ENCODE measurements around the gene CKS2.
A peak's percentile ranks its signal among the peaks of the same experiment; 100 is the strongest.
"Not testable (repeated sequence)": the region's sequence is repeated elsewhere in the genome, so short reads cannot be mapped to it uniquely, and the experiment has no call there.

CKS2 gene

GRCh38 chr9:89284076-89284475, 26.9 kb upstream of the CKS2 start:
- Histone ChIP-seq H3K36me3 (ENCODE audit: control insufficient read depth in 2 of 2, insufficient read depth in 2 of 2, low read length in 2 of 2) (peaks cover 0 to 2% of the 10 kb centered on the region in 2 donors), H3K4me3 (ENCODE audit: low read length in 2 of 2) (no peak overlapping the region), H3K27ac (ENCODE audit: low read length) (no peak overlapping the region), H3K9me3 (ENCODE audit: control insufficient read depth in 2 of 2, low read length in 2 of 2) (no peaks in the 10 kb centered on the region), H3K27me3 (ENCODE audit: control insufficient read depth in 1 of 2, insufficient read depth in 2 of 2, low read length in 2 of 2) (no peaks in the 10 kb centered on the region), H3K9ac (ENCODE audit: low read length in 2 of 2) (no peak overlapping the region), H3K4me1 (ENCODE audit: control insufficient read depth, insufficient read depth, low read length) (no peaks in the 10 kb centered on the region)

- Histone ChIP-seq H3K27me3 (ENCODE audit: control insufficient read depth in 1 of 2, insufficient read depth in 2 of 2, low read length in 2 of 2) (no peaks in the 10 kb centered on the region), H3K27ac (ENCODE audit: low read length) (no peak overlapping the region), H3K36me3 (ENCODE audit: control insufficient read depth in 2 of 2, insufficient read depth in 2 of 2, low read length in 2 of 2) (peaks cover 0 to 2% of the 10 kb centered on the region in 2 donors), H3K9ac (ENCODE audit: low read length in 2 of 2) (no peak overlapping the region), H3K4me1 (ENCODE audit: control insufficient read depth, insufficient read depth, low read length) (no peaks in the 10 kb centered on the region), H3K9me3 (ENCODE audit: control insufficient read depth in 2 of 2, low read length in 2 of 2) (peaks cover 0 to 2% of the 10 kb centered on the region in 2 donors), H3K4me3 (ENCODE audit: low read length in 2 of 2) (no peak overlapping the region)
These were observed 19.3 kb upstream of the CKS2 start for GRCh38 chr9:89291741-89292140.

- H3K4me3 ChIP-seq (ENCODE audit: low read length in 2 of 2) = no peak overlapping the region
- no peaks in the 10 kb centered on the region for H3K4me1 ChIP-seq (ENCODE audit: control insufficient read depth, insufficient read depth, low read length)
- no peak overlapping the region for H3K9ac ChIP-seq (ENCODE audit: low read length in 2 of 2)
- no peaks in the 10 kb centered on the region for H3K27me3 ChIP-seq (ENCODE audit: control insufficient read depth in 1 of 2, insufficient read depth in 2 of 2, low read length in 2 of 2)
- peaks cover 0 to 2% of the 10 kb centered on the region in 2 donors for H3K9me3 ChIP-seq (ENCODE audit: control insufficient read depth in 2 of 2, low read length in 2 of 2)
- no peaks in the 10 kb centered on the region for H3K36me3 ChIP-seq (ENCODE audit: control insufficient read depth in 2 of 2, insufficient read depth in 2 of 2, low read length in 2 of 2)
- no peak overlapping the region for H3K27ac ChIP-seq (ENCODE audit: low read length)
These were observed 18.0 kb upstream of the CKS2 start for GRCh38 chr9:89293014-89293413.

- H3K9me3 ChIP-seq (ENCODE audit: control insufficient read depth in 2 of 2, low read length in 2 of 2) = peaks cover 0 to 2% of the 10 kb centered on the region in 2 donors
- H3K27me3 ChIP-seq (ENCODE audit: control insufficient read depth in 1 of 2, insufficient read depth in 2 of 2, low read length in 2 of 2) = no peaks in the 10 kb centered on the region
- no peaks in the 10 kb centered on the region for H3K4me1 ChIP-seq (ENCODE audit: control insufficient read depth, insufficient read depth, low read length)
- no peak overlapping the region for H3K9ac ChIP-seq (ENCODE audit: low read length in 2 of 2)
- no peak overlapping the region for H3K4me3 ChIP-seq (ENCODE audit: low read length in 2 of 2)
- H3K36me3 ChIP-seq (ENCODE audit: control insufficient read depth in 2 of 2, insufficient read depth in 2 of 2, low read length in 2 of 2) = no peaks in the 10 kb centered on the region
- H3K27ac ChIP-seq (ENCODE audit: low read length) = no peak overlapping the region
These were observed 15.6 kb upstream of the CKS2 start for GRCh38 chr9:89295400-89295799.

GRCh38 chr9:89301996-89302395, 9.0 kb upstream of the CKS2 start:
- not testable (repeated sequence) for H3K4me3 ChIP-seq (ENCODE audit: low read length in 2 of 2); H3K27ac ChIP-seq (ENCODE audit: low read length); H3K4me1 ChIP-seq (ENCODE audit: control insufficient read depth, insufficient read depth, low read length)

GRCh38 chr9:89304020-89304833, 6.8 kb upstream of the CKS2 start:
- Histone ChIP-seq H3K9me3 (ENCODE audit: control insufficient read depth in 2 of 2, low read length in 2 of 2) (no peaks in the 10 kb centered on the region), H3K4me1 (ENCODE audit: control insufficient read depth, insufficient read depth, low read length) (no peaks in the 10 kb centered on the region), H3K9ac (ENCODE audit: low read length in 2 of 2) (no peak overlapping the region), H3K36me3 (ENCODE audit: control insufficient read depth in 2 of 2, insufficient read depth in 2 of 2, low read length in 2 of 2) (no peaks in the 10 kb centered on the region), H3K27ac (ENCODE audit: low read length) (no peak overlapping the region), H3K27me3 (ENCODE audit: control insufficient read depth in 1 of 2, insufficient read depth in 2 of 2, low read length in 2 of 2) (no peaks in the 10 kb centered on the region), H3K4me3 (ENCODE audit: low read length in 2 of 2) (no peak overlapping the region)

More at GRCh38 chr9:89301996-89302395, 9.0 kb upstream of the CKS2 start:
- H3K9me3 ChIP-seq (ENCODE audit: control insufficient read depth in 2 of 2, low read length in 2 of 2); H3K9ac ChIP-seq (ENCODE audit: low read length in 2 of 2); H3K27me3 ChIP-seq (ENCODE audit: control insufficient read depth in 1 of 2, insufficient read depth in 2 of 2, low read length in 2 of 2); H3K36me3 ChIP-seq (ENCODE audit: control insufficient read depth in 2 of 2, insufficient read depth in 2 of 2, low read length in 2 of 2): not testable (repeated sequence)

- Histone ChIP-seq H3K9me3 (ENCODE audit: control insufficient read depth in 2 of 2, low read length in 2 of 2) (no peaks in the 10 kb centered on the region), H3K4me1 (ENCODE audit: control insufficient read depth, insufficient read depth, low read length) (peaks cover 4% of the 10 kb centered on the region), H3K9ac (ENCODE audit: low read length in 2 of 2) (no peak overlapping the region), H3K36me3 (ENCODE audit: control insufficient read depth in 2 of 2, insufficient read depth in 2 of 2, low read length in 2 of 2) (no peaks in the 10 kb centered on the region), H3K4me3 (ENCODE audit: low read length in 2 of 2) (no peak overlapping the region), H3K27me3 (ENCODE audit: control insufficient read depth in 1 of 2, insufficient read depth in 2 of 2, low read length in 2 of 2) (no peaks in the 10 kb centered on the region), H3K27ac (ENCODE audit: low read length) (no peak overlapping the region)
These were observed 6.2 kb upstream of the CKS2 start for GRCh38 chr9:89304834-89305188.

GRCh38 chr9:89305868-89306267, 5.1 kb upstream of the CKS2 start:
- Histone ChIP-seq H3K9ac (ENCODE audit: low read length in 2 of 2) (no peak overlapping the region), H3K27ac (ENCODE audit: low read length) (no peak overlapping the region), H3K9me3 (ENCODE audit: control insufficient read depth in 2 of 2, low read length in 2 of 2) (no peaks in the 10 kb centered on the region), H3K27me3 (ENCODE audit: control insufficient read depth in 1 of 2, insufficient read depth in 2 of 2, low read length in 2 of 2) (no peaks in the 10 kb centered on the region), H3K36me3 (ENCODE audit: control insufficient read depth in 2 of 2, insufficient read depth in 2 of 2, low read length in 2 of 2) (no peaks in the 10 kb centered on the region), H3K4me3 (ENCODE audit: low read length in 2 of 2) (no peak overlapping the region), H3K4me1 (ENCODE audit: control insufficient read depth, insufficient read depth, low read length) (peaks cover 5% of the 10 kb centered on the region)

GRCh38 chr9:89309166-89309565, 1.8 kb upstream of the CKS2 start:
- no peak overlapping the region for H3K4me3 ChIP-seq (ENCODE audit: low read length in 2 of 2)
- H3K27me3 ChIP-seq (ENCODE audit: control insufficient read depth in 1 of 2, insufficient read depth in 2 of 2, low read length in 2 of 2) = no peaks in the 10 kb centered on the region
- H3K4me1 ChIP-seq (ENCODE audit: control insufficient read depth, insufficient read depth, low read length) = peaks cover 13% of the 10 kb centered on the region
- no peaks in the 10 kb centered on the region for H3K36me3 ChIP-seq (ENCODE audit: control insufficient read depth in 2 of 2, insufficient read depth in 2 of 2, low read length in 2 of 2)
- no peak overlapping the region for H3K9ac ChIP-seq (ENCODE audit: low read length in 2 of 2)
- no peak overlapping the region for H3K27ac ChIP-seq (ENCODE audit: low read length)
- no peaks in the 10 kb centered on the region for H3K9me3 ChIP-seq (ENCODE audit: control insufficient read depth in 2 of 2, low read length in 2 of 2)

- Histone ChIP-seq H3K9ac (ENCODE audit: low read length in 2 of 2) (peak overlapping the region; percentile 82 to 98), H3K4me3 (ENCODE audit: low read length in 2 of 2) (peak overlapping the region; percentile 76 to 84), H3K4me1 (ENCODE audit: control insufficient read depth, insufficient read depth, low read length) (peaks cover 13% of the 10 kb centered on the region), H3K36me3 (ENCODE audit: control insufficient read depth in 2 of 2, insufficient read depth in 2 of 2, low read length in 2 of 2) (no peaks in the 10 kb centered on the region), H3K27me3 (ENCODE audit: control insufficient read depth in 1 of 2, insufficient read depth in 2 of 2, low read length in 2 of 2) (no peaks in the 10 kb centered on the region), H3K9me3 (ENCODE audit: control insufficient read depth in 2 of 2, low read length in 2 of 2) (no peaks in the 10 kb centered on the region), H3K27ac (ENCODE audit: low read length) (peak overlapping the region; percentile 99)
These were observed 1.2 kb upstream of the CKS2 start for GRCh38 chr9:89309608-89310474.
